Tibial nerve (tissue), 3 donors: ENCODE measurements around the gene MR1.

Experiments used
- CTCF ChIP-seq, 5 experiments: fragments of 200-600 bp in 3 of 5; fragments of 450-650 bp in 2 of 5; sonication (generic) in 3 of 5; IDR thresholded peaks; one replicate each; pipeline ENCODE4 v1.5.1; 2016 to 2019; ENCODE audit warnings: antibody characterized with exemption in 5 of 5, mild to moderate bottlenecking in 3 of 5, moderate library complexity in 2 of 5
- POLR2A ChIP-seq, 2 donors: fragments of 450-650 bp; IDR thresholded peaks; one replicate each; pipeline ENCODE4 v1.6.1; 2017; ENCODE audit warnings: antibody characterized with exemption in 2 of 2, mild to moderate bottlenecking in 2 of 2, moderate library complexity in 2 of 2

DNA sequence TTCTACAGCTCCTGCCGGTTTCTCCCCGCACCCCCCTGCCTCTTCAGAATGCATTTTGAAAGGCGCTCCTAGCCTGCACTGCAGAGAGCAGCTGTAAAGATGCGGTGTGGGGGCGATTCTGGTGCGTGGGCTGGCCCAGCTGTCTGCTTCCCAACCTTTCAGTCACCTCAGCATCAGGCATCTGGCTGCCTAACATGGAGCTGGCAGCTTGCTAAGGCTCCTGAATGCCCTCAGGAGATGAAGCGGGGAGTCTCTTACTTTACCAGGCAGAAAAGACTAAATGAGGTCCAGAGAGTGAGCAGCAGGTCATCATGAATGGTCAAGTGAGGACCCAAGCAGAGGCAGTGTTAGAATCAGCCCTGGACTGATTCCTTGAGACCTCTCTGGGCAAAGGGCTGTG is 63.5 kb downstream of the MR1 start:
- TF ChIP-seq CTCF (IDR thresholded peaks at IDR 0.05): no peak
- no peak for TF ChIP-seq POLR2A (IDR thresholded peaks at IDR 0.05)
